ENCODE data around the gene PSEN1.

GRCh38 chr14:73238424-73238852, 102.1 kb downstream of the PSEN1 start:
- TF ChIP-seq ZFX (IDR thresholded peaks at IDR 0.05) (no peak), POLR2A (IDR thresholded peaks at IDR 0.05; ENCODE audit: borderline replicate concordance, extremely low read depth, insufficient read depth, insufficient read length) (no peak), CTCF (IDR thresholded peaks at IDR 0.05 in 2 of 3, conservative IDR thresholded peaks at IDR 0.05 in 1 of 3; ENCODE audit: borderline replicate concordance in 1 of 3, insufficient read depth in 1 of 3, low read depth in 2 of 3, low read length in 2 of 3) (no peak)

All from HCT116 (cell line).